GM23338 (cell line): ENCODE results near the gene NEB. TPM values are rescaled to one million over a fixed set of nuclear protein-coding genes. Genes with fewer than 3 reads are reported as not detected.

Experiments used
- ATAC-seq: fragments of 200-7000 bp; cut with Tn5 transposase; 3 replicates; pipeline ENCODE4 v1.9.1; 2020
- DNase-seq: peaks from one replicate; pipeline ENCODE4 v3.0.0-alpha.2; 2015; ENCODE audit warnings: low spot score
- H2AFZ ChIP-seq: fragments of 200-600 bp; sonication (generic); 2 replicates; pipeline ENCODE4 v1.8.0; 2016; ENCODE audit warnings: antibody characterized with exemption, mild to moderate bottlenecking, moderate library complexity
- H3F3A ChIP-seq: fragments of 200-600 bp; sonication (generic); replicated peaks from 2 replicates; pipeline ENCODE4 v1.8.0; 2017; ENCODE audit warnings: antibody characterized with exemption, mixed run types, low read depth
- H3K27ac ChIP-seq: fragments of 200-600 bp; sonication (generic); 2 replicates; pipeline ENCODE4 v1.6.1; 2016; ENCODE audit warnings: low read depth
- H3K27me3 ChIP-seq: fragments of 200-600 bp; sonication (generic); 2 replicates; pipeline ENCODE4 v1.8.0; 2016; ENCODE audit warnings: mild to moderate bottlenecking, mixed run types, moderate library complexity; ENCODE audit not compliant: insufficient read depth
- H3K36me3 ChIP-seq: fragments of 200-600 bp; sonication (generic); 2 replicates; pipeline ENCODE4 v1.8.0; 2016; ENCODE audit warnings: mild to moderate bottlenecking; ENCODE audit not compliant: insufficient read depth
- H3K4me1 ChIP-seq: fragments of 200-600 bp; sonication (generic); 2 replicates; pipeline ENCODE4 v1.8.0; 2016; ENCODE audit warnings: mild to moderate bottlenecking, moderate library complexity; ENCODE audit not compliant: insufficient read depth
- H3K4me2 ChIP-seq: fragments of 200-600 bp; sonication (generic); 2 replicates; pipeline ENCODE4 v1.7.1; 2017; ENCODE audit warnings: mixed run types
- H3K4me3 ChIP-seq: fragments of 200-600 bp; sonication (generic); 2 replicates; pipeline ENCODE4 v1.6.1; 2016; ENCODE audit warnings: mixed run types
- H3K79me2 ChIP-seq: fragments of 200-600 bp; sonication (generic); replicated peaks from 2 replicates; pipeline ENCODE4 v1.8.0; 2017; ENCODE audit warnings: mild to moderate bottlenecking; ENCODE audit not compliant: insufficient read depth
- H3K9me2 ChIP-seq: fragments of 200-600 bp; sonication (generic); 2 replicates; pipeline ENCODE4 v1.8.0; 2017; ENCODE audit not compliant: insufficient read depth
- H4K20me1 ChIP-seq: fragments of 200-600 bp; sonication (generic); replicated peaks from 2 replicates; pipeline ENCODE4 v1.8.0; 2017; ENCODE audit warnings: mild to moderate bottlenecking; ENCODE audit not compliant: insufficient read depth
- H3K27ac Mint-ChIP-seq: 2 replicates; pipeline ENCODE4 v1.8.0; 2020; ENCODE audit warnings: inconsistent platforms, mild to moderate bottlenecking, moderate library complexity, mixed read lengths
- H3K27me3 Mint-ChIP-seq: 3 replicates; pipeline ENCODE4 v1.8.0; 2022; ENCODE audit warnings: low read depth, mild to moderate bottlenecking, moderate library complexity, mixed read lengths, inconsistent platforms; ENCODE audit not compliant: insufficient read depth, poor library complexity
- H3K36me3 Mint-ChIP-seq: 3 replicates; pipeline ENCODE4 v1.8.0; 2021; ENCODE audit warnings: low read depth, mild to moderate bottlenecking, inconsistent platforms, moderate library complexity, mixed read lengths
- H3K4me1 Mint-ChIP-seq: 3 replicates; pipeline ENCODE4 v1.8.0; 2020; ENCODE audit warnings: mild to moderate bottlenecking, inconsistent platforms, mixed read lengths
- H3K4me3 Mint-ChIP-seq: 3 replicates; pipeline ENCODE4 v1.8.0; 2021; ENCODE audit warnings: moderate library complexity, mild to moderate bottlenecking, inconsistent platforms, mixed read lengths
- H3K9me3 Mint-ChIP-seq: 3 replicates; pipeline ENCODE4 v1.8.0; 2020; ENCODE audit warnings: moderate library complexity, mild to moderate bottlenecking, inconsistent platforms, mixed read lengths
- CREB1 ChIP-seq: fragments of 250-450 bp; sonication (Bioruptor Pico); IDR thresholded peaks from 2 replicates; pipeline ENCODE4 v1.5.0; 2020; ENCODE audit warnings: low read depth, mild to moderate bottlenecking, moderate library complexity
- ETS1 ChIP-seq: IDR thresholded peaks from 2 replicates; pipeline ENCODE4 v1.6.1; 2016; ENCODE audit warnings: antibody characterized with exemption
- EZH2 ChIP-seq: fragments of 200-600 bp; sonication (generic); IDR thresholded peaks from one replicate; pipeline ENCODE4 v1.8.0; 2017; ENCODE audit warnings: antibody characterized with exemption, mild to moderate bottlenecking, low read depth; ENCODE audit not compliant: unreplicated experiment
- EZH2phosphoT487 ChIP-seq: fragments of 200-600 bp; sonication (generic); IDR thresholded peaks from one replicate; pipeline ENCODE4 v1.8.1; 2018; ENCODE audit warnings: antibody characterized with exemption; ENCODE audit not compliant: unreplicated experiment
- JUNB ChIP-seq: IDR thresholded peaks from one replicate; pipeline ENCODE4 v1.6.1; 2016; ENCODE audit warnings: antibody characterized with exemption; ENCODE audit not compliant: unreplicated experiment
- REST ChIP-seq: IDR thresholded peaks from one replicate; pipeline ENCODE4 v1.6.1; 2018; ENCODE audit warnings: antibody characterized with exemption; ENCODE audit not compliant: unreplicated experiment
- STAT1 ChIP-seq: IDR thresholded peaks from one replicate; pipeline ENCODE4 v1.6.1; 2016; ENCODE audit warnings: antibody characterized with exemption; ENCODE audit not compliant: unreplicated experiment
- ZNF114 ChIP-seq: fragments of 250-450 bp; sonication (Bioruptor Pico); IDR thresholded peaks from 2 replicates; pipeline ENCODE4 v1.5.0; 2020; ENCODE audit warnings: mild to moderate bottlenecking, moderate library complexity
- ZNF331 ChIP-seq: fragments of 250-450 bp; sonication (Bioruptor Pico); IDR thresholded peaks from 2 replicates; pipeline ENCODE4 v1.5.0; 2020; ENCODE audit warnings: low read depth, mild to moderate bottlenecking, moderate library complexity
- ZNF462 ChIP-seq: fragments of 250-450 bp; sonication (Bioruptor Pico); IDR thresholded peaks from 2 replicates; pipeline ENCODE4 v1.5.0; 2020; ENCODE audit warnings: mild to moderate bottlenecking, moderate library complexity
- polyA plus RNA-seq: library from polyadenylated mRNA; unstranded; fragments of >200 nt; fragmentation: Nextera tagmentation; extraction: Ambion mirVana; gene quantifications from 2 replicates; pipeline ENCODE4 v1.2.1, GENCODE V29; 2016
- total RNA-seq: library from RNA; depleted of rRNA; stranded (reverse); fragments of >200 nt; shearing (Covaris generic); gene quantifications from 2 replicates; pipeline ENCODE4 v1.2.3, GENCODE V29; 2014

Gene NEB
- total and polyA plus RNA-seq, 2 experiments from 2014 or later: 6.2 to 13.7 TPM

GRCh38 chr2:151782378-151783132 is 48.3 kb upstream of the NEB start:
- Mint-ChIP-seq H3K36me3 (peaks cover 22% of the 10 kb centered on the region), H3K4me1 (peaks cover 6% of the 10 kb centered on the region; the same call in 2 of the 3 replicates), H3K27me3 (no peaks in the 10 kb centered on the region), H3K4me3 (no peak overlapping the region), H3K9me3 (peaks cover 7% of the 10 kb centered on the region; the same call in 1 of the 3 replicates), H3K27ac (no peak overlapping the region)
- ATAC-seq (no peak), DNase-seq (no peak)
- H3K79me2 ChIP-seq: no peaks in the 10 kb centered on the region
- H3K27ac ChIP-seq: no peak overlapping the region
- peaks cover 8% of the 10 kb centered on the region; the same call in 1 of the 2 replicates for H3K4me1 ChIP-seq
- no peaks in the 10 kb centered on the region for H4K20me1 ChIP-seq
- H3K27me3 ChIP-seq: no peaks in the 10 kb centered on the region
- H3K4me3 ChIP-seq: no peak overlapping the region
- H3K9me2 ChIP-seq: no peaks in the 10 kb centered on the region
- H2AFZ ChIP-seq: no peak overlapping the region
- H3K36me3 ChIP-seq: peaks cover 4% of the 10 kb centered on the region; the same call in 1 of the 2 replicates
- no peaks in the 10 kb centered on the region for H3F3A ChIP-seq
- TF ChIP-seq CREB1 (CRISPR knock-in tag) (no peak), ZNF114 (no peak), ZNF331 (CRISPR knock-in tag) (no peak), EZH2 (no peak)
- H3K4me2 ChIP-seq: no peak overlapping the region

- Histone ChIP-seq H4K20me1 (no peaks in the 10 kb centered on the region), H3K4me2 (no peak overlapping the region), H3F3A (no peaks in the 10 kb centered on the region), H3K27ac (no peak overlapping the region), H3K4me3 (no peak overlapping the region), H2AFZ (no peak overlapping the region), H3K4me1 (peaks cover 6% of the 10 kb centered on the region; the same call in 1 of the 2 replicates), H3K9me2 (no peaks in the 10 kb centered on the region), H3K36me3 (peaks cover 4% of the 10 kb centered on the region; the same call in 1 of the 2 replicates), H3K27me3 (no peaks in the 10 kb centered on the region), H3K79me2 (no peaks in the 10 kb centered on the region)
- Mint-ChIP-seq H3K4me3 (no peak overlapping the region), H3K36me3 (peaks cover 28% of the 10 kb centered on the region), H3K27me3 (no peaks in the 10 kb centered on the region), H3K27ac (no peak overlapping the region; the same call in 1 of the 2 replicates), H3K9me3 (peaks cover 7% of the 10 kb centered on the region; the same call in 1 of the 3 replicates), H3K4me1 (peaks cover 8% of the 10 kb centered on the region; the same call in 2 of the 3 replicates)
- DNase-seq: no peak
- ATAC-seq: no peak
- TF ChIP-seq REST (no peak), ZNF114 (no peak), JUNB (no peak), ZNF462 (CRISPR knock-in tag) (no peak), STAT1 (no peak), ETS1 (no peak), CREB1 (CRISPR knock-in tag) (no peak), EZH2phosphoT487 (no peak), EZH2 (no peak)
These were observed 47.4 kb upstream of the NEB start for GRCh38 chr2:151781642-151782041.
